ENCODE measurements around the gene KCNK2.

- TF ChIP-seq CTCF (IDR thresholded peaks at IDR 0.05), result no peak
- no peak for TF ChIP-seq POLR2A (IDR thresholded peaks at IDR 0.05)
Observed at GRCh38 chr1:215262106-215262505, 179.6 kb downstream of the KCNK2 start.
